UCSD-AML1 (cell line): Measurements from ENCODE around the gene C3orf62.
"Not testable (repeated sequence)": the region's sequence is repeated elsewhere in the genome, so short reads cannot be mapped to it uniquely, and the experiment has no call there.

Experiments used
- DNase-seq: peaks from one replicate; lab custom pipeline; 2025; ENCODE audit not compliant: unreplicated experiment; lab: John Stamatoyannopoulos, UW

The C3orf62 gene

GRCh38 chr3:49269443-49270155, 7.4 kb downstream of the C3orf62 start:
- DNase-seq, result no peak

- no peak for DNase-seq
Measured at GRCh38 chr3:49266410-49267095, 10.5 kb downstream of the C3orf62 start.

- no peak for DNase-seq
Measured at GRCh38 chr3:49265661-49266386, 11.2 kb downstream of the C3orf62 start.

DNA sequence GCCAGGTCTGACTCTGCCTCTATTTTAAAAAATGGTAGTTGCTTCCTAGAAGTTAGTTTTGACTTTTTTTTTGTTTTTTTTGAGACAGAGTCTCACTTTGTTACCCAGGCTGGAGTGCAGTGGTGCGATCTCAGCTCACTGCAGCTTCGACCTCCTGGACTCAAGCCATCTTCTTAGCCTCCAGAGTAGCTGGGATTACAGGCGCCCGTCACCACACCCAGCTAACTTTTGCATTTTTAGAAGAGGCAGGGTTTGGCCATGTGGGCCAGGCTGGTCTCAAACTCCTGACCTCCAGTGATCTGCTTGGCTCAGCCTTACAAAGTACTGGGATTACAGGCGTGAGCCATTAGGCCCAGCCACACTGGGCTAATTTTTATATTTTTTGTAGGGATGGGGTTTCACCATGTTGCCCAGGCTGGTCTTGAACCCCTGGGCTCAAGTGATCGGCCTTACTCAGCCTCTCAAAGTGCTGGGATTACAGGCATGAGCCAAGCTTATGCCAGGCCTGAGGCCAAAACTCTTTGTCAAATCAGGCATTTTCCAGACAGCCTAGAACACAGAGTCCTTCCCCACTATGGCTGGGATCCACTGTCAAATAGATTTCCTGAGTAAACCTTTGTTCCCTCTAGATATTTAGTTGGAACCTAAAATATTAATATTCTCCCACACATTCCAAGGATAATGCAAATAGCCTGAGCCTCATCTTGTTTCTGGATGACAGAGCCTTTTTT, 13.7 kb downstream of the C3orf62 start:
- no peak for DNase-seq

- no peak for DNase-seq
Measured at GRCh38 chr3:49260806-49261324, 16.2 kb downstream of the C3orf62 start.

- no peak for DNase-seq
Measured at GRCh38 chr3:49257187-49257586, 19.8 kb downstream of the C3orf62 start.

DNA sequence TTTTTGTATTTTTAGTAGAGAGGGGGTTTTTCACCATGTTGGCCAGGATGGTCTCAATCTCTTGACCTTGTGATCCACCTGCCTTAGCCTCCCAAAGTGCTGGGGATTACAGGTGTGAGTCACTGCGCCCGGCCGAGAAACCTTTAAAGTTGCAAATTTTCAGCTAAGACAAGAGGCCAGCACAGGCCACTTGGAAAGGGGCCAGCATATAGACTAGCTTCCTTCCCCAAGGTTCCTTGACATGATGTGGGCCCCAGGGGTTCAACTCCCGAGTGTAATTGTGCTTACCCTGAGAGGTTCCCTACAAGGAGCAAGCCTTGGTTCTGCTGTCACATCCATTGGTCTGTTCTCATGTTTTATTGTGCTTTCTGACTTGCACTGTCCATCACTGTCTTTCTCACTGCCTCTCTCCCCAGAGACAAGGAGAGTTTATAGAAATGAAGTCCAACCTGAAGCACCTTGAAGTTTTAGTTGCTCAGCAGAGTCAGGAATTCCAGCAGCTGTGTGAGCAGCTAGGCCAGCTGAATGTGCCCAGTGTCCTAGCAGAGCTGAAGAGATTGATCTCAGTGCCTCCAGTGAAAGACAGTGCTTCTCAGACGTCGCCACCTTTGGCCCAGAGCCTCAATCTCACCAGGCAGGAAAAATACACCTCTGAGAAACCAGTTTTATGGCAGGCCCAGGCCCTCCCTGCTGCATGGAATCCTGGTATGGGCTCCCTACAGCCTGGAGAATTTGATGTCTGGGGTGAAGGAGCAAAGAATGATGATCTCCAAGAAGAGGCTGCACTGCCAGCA, 21.1 kb downstream of the C3orf62 start:
- no peak for DNase-seq

DNA sequence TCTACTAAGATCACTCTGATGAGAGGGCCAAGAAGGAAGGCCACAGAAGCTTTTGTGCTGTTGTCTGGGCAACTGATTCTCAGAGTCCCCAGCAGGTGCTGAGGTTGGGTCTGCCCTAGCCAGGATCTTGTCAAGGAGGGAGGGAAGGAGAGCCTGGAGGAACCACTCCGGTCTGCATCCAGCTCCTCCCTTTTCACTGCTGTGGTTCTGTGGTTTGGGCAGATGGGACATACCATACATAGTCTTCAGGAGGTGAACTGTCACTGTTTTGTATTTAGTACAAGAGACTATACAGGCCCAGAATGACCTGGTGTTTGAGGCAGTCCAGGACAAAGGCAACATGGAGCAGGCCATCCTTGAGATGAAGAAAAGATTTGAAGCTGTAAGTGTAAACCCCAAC, 21.9 kb downstream of the C3orf62 start:
- DNase-seq, result no peak

DNA sequence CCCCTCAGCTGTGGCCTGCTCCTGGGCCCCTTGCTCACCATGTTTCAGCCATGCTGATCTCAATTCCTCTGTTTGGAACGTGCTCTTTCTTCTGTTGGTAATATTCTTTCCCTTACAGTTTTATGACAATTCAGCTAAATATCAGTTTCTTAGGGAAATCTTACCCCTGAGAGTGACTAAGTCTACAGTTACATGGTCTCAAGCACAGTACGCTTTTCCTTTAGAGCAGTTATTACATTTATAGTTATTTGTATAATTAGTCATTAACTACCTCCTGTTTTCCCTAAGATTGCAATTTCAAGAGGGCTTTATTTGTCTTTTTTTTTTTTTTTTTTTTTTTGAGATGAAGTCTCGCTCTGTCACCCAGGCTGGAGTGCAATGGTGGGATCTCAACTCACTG, 23.5 kb downstream of the C3orf62 start:
- DNase-seq, result no peak

DNA sequence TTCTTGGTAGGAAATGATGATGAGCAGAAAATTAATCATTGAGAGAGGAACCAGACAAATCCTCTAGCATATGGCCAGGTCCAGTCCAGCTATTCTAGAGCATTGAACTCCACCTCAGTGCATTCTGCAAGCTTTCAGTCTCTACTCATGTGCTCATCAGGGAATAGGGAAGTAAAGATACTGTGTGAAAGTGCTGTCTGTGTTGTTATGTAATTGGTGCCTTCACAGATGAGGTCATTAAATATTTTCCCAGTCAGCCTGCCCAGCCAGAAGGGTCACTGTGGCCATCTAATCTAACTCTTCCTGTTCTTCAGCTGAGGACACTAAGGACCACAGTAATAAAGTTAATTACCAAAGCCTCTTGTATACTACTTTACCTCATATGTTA, 28.2 kb downstream of the C3orf62 start:
- no peak for DNase-seq

DNA sequence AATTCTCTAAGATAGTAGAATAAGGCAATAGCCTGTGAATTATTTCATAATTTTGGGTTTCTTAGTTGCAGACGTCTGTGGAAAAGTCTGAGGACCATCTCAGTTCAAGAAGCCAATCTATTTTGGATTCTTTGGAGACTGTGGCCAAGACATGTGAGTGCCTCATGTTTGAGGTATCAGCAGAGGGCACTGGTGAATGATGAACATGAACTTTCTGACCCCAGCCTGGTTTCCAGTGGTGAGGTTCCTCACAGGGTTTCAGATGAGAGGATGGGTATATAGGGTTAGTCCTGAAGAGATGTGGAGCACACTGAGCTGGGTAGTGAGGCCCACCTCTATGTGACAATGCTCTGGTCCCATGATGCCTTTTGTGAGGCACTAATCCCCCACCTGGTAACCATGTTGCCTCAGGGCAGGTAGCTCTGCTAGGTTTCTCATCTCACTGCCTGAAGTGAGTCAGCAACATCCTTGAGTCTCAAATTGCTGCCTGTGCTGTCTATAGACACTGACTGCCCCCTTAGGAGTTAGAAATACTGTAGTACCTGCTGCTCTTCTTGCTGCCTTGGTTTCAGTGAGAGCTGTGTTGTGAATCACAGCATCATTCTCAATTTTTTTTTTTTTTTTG, 32.3 kb downstream of the C3orf62 start:
- peak; percentile 21 for DNase-seq

DNA sequence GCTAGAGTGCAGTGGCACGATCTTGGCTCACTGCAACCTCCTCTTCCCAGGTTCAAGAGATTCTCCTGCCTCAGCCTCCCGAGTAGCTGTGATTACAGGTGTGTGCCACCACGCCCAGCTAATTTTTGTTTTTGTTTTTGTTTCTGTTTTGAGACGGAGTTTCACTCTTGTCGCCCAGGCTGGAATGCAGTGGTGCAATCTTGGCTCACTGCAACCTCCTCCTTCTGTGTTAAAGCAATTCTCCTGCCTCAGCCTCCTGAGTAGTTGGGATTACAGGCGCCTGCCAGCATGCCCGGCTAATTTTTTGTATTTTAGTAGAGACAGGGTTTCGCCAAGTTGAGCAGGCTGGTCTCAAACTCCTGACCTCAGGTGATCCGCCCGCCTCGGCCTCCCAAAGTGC, 36.9 kb downstream of the C3orf62 start:
- not testable (repeated sequence) for DNase-seq

DNA sequence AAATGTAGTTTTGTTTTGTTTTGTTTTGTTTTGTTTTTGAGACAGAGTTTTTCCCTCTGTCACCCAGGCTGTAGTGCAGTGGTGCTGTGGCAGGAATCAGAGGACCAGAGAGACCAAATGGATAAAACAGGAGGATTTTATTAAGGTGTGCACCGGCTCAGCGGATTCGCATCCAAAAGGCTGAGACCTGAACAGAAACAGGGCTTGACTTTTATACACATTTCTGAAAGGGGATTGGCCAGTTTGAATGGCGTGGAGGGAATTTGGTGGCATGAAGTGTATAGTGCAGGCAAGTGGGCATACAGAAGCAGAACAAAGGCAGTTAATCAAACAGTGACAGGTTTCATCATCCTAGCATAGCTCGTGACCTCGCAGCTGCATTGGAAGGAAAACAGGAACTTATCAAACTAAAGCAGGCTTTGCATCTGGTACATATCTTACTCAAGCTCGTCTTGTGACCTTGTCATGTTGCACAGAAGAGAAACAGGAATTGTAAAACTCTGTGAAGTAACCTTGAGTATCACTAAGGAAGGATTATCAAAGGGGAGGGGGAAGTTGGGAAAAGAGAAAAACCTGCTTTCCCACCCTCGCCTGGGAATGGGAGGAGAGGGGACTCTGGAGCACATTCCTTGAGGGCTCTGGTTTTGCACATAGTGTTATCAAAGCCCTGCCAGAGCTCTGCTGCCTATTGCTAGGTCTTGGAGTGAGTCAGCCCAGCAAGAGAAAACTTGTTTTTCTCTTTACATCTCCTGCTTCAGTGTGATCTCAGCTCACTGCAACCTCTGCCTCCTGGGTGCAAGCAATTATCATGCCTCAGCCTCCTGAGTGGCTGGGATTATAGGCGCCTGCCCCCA, 38.5 kb downstream of the C3orf62 start:
- peak; percentile 44 for DNase-seq

DNA sequence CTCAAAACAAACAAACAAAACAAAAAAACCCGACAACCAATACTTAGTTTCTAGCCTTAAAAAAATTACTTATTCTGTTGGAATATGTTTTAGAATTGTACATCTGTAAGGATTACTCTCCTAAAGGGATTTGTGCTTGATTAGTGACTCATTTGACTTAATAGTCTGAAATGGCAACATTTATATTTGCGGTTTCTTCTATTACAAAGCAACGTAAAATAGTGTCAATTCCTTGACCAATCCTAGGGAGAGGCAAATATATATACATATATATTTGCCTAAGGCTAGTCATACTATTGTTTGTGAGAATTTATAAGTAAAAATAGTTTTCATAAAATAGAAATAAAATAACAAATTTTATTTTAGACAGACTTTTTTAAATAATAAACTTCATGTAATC, 39.7 kb downstream of the C3orf62 start:
- DNase-seq, result no peak

GRCh38 chr3:49236226-49236625, 40.8 kb downstream of the C3orf62 start:
- DNase-seq, result no peak

GRCh38 chr3:49228817-49229216, 48.2 kb downstream of the C3orf62 start:
- not testable (repeated sequence) for DNase-seq

DNA sequence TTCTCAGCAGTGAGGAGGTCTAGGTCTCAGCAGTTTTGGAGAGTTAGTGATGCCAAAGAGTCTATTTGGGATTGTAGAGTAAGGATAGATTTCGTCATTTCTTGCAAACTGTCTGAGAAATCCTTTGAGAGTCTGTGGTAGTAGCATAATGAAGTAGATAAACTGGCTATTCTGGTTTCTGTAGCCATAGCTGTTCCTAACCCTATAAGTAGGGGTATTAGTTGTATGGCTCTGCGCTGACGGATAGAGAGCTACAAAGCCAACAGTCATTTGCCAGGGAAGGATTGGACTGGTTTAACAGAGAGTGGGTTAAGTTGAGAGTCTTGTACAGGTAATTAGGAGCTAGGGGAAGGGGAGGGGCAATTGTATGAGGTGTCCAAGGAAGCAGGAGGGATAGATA, 55.0 kb downstream of the C3orf62 start:
- DNase-seq, result no peak

- DNase-seq, result not testable (repeated sequence)
Measured at GRCh38 chr3:49220985-49221563, 56.0 kb downstream of the C3orf62 start.

GRCh38 chr3:49219132-49219531, 57.9 kb downstream of the C3orf62 start:
- no peak for DNase-seq
